KBM-7 (cell line): ENCODE measurements around the gene ADAMTS2.

Experiments used
- DNase-seq: peaks from one replicate; pipeline ENCODE4 v3.0.0-alpha.2; 2015
- in situ Hi-C: fragments of 300-500 bp; cut with MboI; formaldehyde crosslinking; loops from 2 replicates; pipeline ENCODE4 v1.14.3; 2020; ENCODE audit warnings: low sequenced_read_pairs, low pct_unique_long_range_greater_than_20kb, mixed read lengths

The ADAMTS2 gene

GRCh38 chr5:179346875-179347274 is 1.6 kb upstream of the ADAMTS2 start:
- no peak for DNase-seq
- in situ Hi-C loops: no loop called here

- DNase-seq: no peak
- in situ Hi-C loops: no loop called here
Observed at GRCh38 chr5:179346401-179346800, 1.1 kb upstream of the ADAMTS2 start.

GRCh38 chr5:179345183-179345432 is 153 bp downstream of the ADAMTS2 start:
- in situ Hi-C loops: no loop called here
- peak; percentile 18 for DNase-seq

GRCh38 chr5:179344431-179345182 is 654 bp downstream of the ADAMTS2 start:
- no peak for DNase-seq
- in situ Hi-C loops: no loop called here

GRCh38 chr5:179343719-179344430 is 1.4 kb downstream of the ADAMTS2 start:
- in situ Hi-C loops: no loop called here
- peak; percentile 84 for DNase-seq

- DNase-seq: peak; percentile 46
- in situ Hi-C loops: no loop called here
Observed at GRCh38 chr5:179343021-179343718, 2.1 kb downstream of the ADAMTS2 start.

- DNase-seq: peak; percentile 39
- in situ Hi-C loops: no loop called here
Observed at GRCh38 chr5:179342577-179342976, 2.7 kb downstream of the ADAMTS2 start.

GRCh38 chr5:179340465-179340864 is 4.8 kb downstream of the ADAMTS2 start:
- DNase-seq: no peak
- in situ Hi-C loops: no loop called here

- DNase-seq: no peak
- in situ Hi-C loops: no loop called here
Observed at GRCh38 chr5:179339996-179340395, 5.3 kb downstream of the ADAMTS2 start.

GRCh38 chr5:179339081-179339480 is 6.2 kb downstream of the ADAMTS2 start:
- no peak for DNase-seq
- in situ Hi-C loops: no loop called here

- in situ Hi-C loops: no loop called here
- no peak for DNase-seq
Observed at GRCh38 chr5:179337796-179338676, 7.2 kb downstream of the ADAMTS2 start.

- in situ Hi-C loops: no loop called here
Observed at GRCh38 chr5:179336871-179337795, 8.1 kb downstream of the ADAMTS2 start.

GRCh38 chr5:179336126-179336870 is 9.0 kb downstream of the ADAMTS2 start:
- in situ Hi-C loops: no loop called here
- no peak for DNase-seq

More at GRCh38 chr5:179336871-179337795, 8.1 kb downstream of the ADAMTS2 start:
- DNase-seq: no peak

GRCh38 chr5:179333796-179334761 is 11.2 kb downstream of the ADAMTS2 start:
- in situ Hi-C loops: no loop called here
- DNase-seq: no peak

GRCh38 chr5:179332741-179333290 is 12.4 kb downstream of the ADAMTS2 start:
- in situ Hi-C loops: no loop called here
- DNase-seq: no peak

- in situ Hi-C loops: no loop called here
- DNase-seq: no peak
Observed at GRCh38 chr5:179331591-179332375, 13.5 kb downstream of the ADAMTS2 start.
